Measurements from ENCODE around the gene USH1C.

Gene USH1C

DNA sequence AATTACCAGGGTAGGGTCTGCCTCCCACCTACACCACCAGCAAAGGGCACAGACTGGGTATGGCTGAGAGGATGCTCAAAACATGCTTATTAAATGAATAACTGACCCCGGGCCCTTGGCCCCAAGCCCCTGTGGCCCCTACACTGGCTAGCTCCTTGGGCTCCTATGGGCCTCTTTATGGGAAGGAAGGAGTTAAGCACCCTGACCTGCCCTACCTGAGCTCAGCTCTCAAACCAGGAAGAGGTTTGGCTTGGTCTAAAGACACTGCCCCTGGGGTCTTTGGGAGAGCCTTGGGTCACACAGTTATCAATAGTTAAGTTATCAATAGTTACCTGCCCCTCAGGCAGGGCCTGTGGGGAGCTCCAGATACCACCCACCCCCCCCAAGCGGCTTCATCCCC is 1.2 kb downstream of the USH1C start:
- DNase-seq (ENCODE audit: low read depth) = no peak
- no peak overlapping the region for H3K4me3 ChIP-seq (ENCODE audit: control insufficient read depth, low read depth, low read length)
- TF ChIP-seq, protein P1, sequence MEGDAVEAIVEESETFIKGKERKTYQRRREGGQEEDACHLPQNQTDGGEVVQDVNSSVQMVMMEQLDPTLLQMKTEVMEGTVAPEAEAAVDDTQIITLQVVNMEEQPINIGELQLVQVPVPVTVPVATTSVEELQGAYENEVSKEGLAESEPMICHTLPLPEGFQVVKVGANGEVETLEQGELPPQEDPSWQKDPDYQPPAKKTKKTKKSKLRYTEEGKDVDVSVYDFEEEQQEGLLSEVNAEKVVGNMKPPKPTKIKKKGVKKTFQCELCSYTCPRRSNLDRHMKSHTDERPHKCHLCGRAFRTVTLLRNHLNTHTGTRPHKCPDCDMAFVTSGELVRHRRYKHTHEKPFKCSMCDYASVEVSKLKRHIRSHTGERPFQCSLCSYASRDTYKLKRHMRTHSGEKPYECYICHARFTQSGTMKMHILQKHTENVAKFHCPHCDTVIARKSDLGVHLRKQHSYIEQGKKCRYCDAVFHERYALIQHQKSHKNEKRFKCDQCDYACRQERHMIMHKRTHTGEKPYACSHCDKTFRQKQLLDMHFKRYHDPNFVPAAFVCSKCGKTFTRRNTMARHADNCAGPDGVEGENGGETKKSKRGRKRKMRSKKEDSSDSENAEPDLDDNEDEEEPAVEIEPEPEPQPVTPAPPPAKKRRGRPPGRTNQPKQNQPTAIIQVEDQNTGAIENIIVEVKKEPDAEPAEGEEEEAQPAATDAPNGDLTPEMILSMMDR (IDR thresholded peaks at IDR 0.05; ENCODE audit: control insufficient read depth, insufficient read depth, low read depth, low read length, missing control alignments) = no peak

DNA sequence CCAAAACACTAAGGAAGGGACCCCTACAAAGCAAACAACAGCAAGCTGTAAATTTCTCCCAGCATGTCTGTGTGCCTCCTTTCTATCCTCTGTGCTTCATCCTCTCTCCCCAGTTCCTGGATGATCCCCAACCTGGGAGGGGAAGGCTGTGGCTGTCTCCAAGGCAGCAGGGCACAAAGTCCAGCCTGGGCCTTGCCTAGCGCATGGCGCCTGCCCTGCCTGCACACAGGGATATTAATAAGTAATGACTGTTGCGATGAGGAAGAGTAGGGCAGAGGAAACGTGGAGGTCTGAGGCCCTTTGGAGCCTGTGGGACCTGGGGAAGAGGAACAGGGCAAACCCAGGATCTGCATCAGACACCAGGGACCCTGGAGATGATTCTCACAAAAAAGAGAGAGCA is 2.0 kb downstream of the USH1C start:
- H3K4me3 ChIP-seq (ENCODE audit: control insufficient read depth, low read depth, low read length) = no peak overlapping the region
- DNase-seq (ENCODE audit: low read depth) = no peak
- TF ChIP-seq, protein P1 (IDR thresholded peaks at IDR 0.05; ENCODE audit: control insufficient read depth, insufficient read depth, low read depth, low read length, missing control alignments) = no peak

GRCh38 chr11:17541330-17541885 is 2.8 kb downstream of the USH1C start:
- DNase-seq (ENCODE audit: low read depth) = no peak
- TF ChIP-seq, protein P1 (IDR thresholded peaks at IDR 0.05; ENCODE audit: control insufficient read depth, insufficient read depth, low read depth, low read length, missing control alignments) = no peak
- no peak overlapping the region for H3K4me3 ChIP-seq (ENCODE audit: control insufficient read depth, low read depth, low read length)

DNA sequence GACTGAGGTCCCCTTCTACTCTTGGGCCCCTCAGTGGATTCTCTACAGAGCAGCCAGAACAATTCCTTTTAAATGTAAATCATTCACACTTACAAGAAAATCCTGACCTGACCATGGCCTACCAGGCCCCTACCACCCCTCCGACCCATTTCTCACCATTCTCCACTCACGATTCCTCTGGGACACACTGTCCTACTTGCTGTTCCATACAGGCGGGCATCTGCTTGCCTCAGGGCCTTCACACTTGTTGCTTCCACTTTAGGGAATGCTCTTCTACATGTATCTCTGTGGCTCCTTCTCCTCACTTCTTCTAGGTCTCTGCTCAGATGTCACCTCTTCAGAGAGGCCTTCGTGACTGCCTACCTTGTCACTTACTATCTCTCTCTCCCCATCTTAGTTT is 3.4 kb downstream of the USH1C start:
- TF ChIP-seq, protein P1 (IDR thresholded peaks at IDR 0.05; ENCODE audit: control insufficient read depth, insufficient read depth, low read depth, low read length, missing control alignments) = no peak
- H3K4me3 ChIP-seq (ENCODE audit: control insufficient read depth, low read depth, low read length) = no peak overlapping the region
- no peak for DNase-seq (ENCODE audit: low read depth)

DNA sequence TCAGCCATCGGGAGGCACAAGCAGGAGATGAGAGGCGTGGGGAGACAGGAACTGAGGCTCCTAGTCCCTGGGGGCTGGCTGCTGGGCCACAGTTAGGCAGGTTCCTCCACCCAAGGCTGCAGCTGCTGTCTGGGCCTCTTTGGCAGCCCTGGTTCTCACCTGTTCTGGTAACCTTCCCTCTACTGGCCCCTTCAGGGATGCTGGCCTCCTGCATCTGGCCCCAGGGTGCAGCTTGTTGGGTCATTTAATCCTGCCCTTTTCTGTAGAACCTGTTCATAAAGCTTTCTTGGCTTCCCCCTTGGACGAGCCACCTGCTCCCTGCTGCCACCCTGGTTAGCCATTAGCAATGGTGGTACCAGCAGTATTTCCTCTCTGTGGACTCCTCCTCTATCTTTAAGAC is 5.5 kb downstream of the USH1C start:
- no peak for DNase-seq (ENCODE audit: low read depth)
- TF ChIP-seq, protein P1 (IDR thresholded peaks at IDR 0.05; ENCODE audit: control insufficient read depth, insufficient read depth, low read depth, low read length, missing control alignments) = no peak
- H3K4me3 ChIP-seq (ENCODE audit: control insufficient read depth, low read depth, low read length) = no peak overlapping the region

DNA sequence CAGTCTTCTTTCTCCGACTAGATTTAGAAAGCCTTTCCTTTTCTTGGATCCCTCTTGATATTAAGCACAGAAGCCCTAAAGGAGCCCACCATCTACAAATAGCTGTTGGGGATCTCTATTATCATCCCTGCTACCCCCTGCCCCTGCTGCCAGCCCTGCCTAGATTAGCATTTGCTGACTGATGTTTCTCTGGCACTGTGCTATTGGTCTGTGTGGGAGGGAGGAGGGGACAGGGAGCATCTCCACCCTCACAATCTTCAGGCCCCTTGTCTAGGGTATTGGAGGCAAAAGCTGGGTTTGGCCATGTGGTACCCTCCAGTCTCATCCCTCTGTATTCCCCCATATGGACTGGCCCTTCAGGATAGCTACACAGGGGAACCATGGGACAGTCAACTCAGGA is 6.2 kb downstream of the USH1C start:
- H3K4me3 ChIP-seq (ENCODE audit: control insufficient read depth, low read depth, low read length) = no peak overlapping the region
- TF ChIP-seq, protein P1 (IDR thresholded peaks at IDR 0.05; ENCODE audit: control insufficient read depth, insufficient read depth, low read depth, low read length, missing control alignments) = no peak
- DNase-seq (ENCODE audit: low read depth) = no peak

DNA sequence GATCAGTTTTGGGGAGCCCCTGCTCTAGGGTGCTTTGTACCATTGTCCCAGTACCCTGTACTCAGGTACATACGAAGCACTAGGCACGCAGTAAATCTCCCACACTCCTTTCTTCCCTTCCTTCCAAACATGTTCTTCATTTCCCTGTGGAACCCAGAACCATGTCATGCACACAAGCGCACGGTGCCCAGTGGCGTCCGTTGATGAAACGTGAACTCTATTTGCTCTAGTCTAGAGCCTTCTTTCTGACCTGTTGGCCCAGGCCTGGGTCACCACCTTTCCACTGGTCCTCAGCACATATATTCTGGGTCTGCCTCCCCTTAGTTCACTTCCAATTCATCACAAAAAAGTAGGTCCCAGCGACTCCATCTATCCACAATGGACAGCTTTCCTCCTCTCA is 7.0 kb downstream of the USH1C start:
- no peak for DNase-seq (ENCODE audit: low read depth)
- TF ChIP-seq, protein P1 (IDR thresholded peaks at IDR 0.05; ENCODE audit: control insufficient read depth, insufficient read depth, low read depth, low read length, missing control alignments) = no peak
- H3K4me3 ChIP-seq (ENCODE audit: control insufficient read depth, low read depth, low read length) = no peak overlapping the region
